Measurements from ENCODE around the gene DPYSL5.

DNA sequence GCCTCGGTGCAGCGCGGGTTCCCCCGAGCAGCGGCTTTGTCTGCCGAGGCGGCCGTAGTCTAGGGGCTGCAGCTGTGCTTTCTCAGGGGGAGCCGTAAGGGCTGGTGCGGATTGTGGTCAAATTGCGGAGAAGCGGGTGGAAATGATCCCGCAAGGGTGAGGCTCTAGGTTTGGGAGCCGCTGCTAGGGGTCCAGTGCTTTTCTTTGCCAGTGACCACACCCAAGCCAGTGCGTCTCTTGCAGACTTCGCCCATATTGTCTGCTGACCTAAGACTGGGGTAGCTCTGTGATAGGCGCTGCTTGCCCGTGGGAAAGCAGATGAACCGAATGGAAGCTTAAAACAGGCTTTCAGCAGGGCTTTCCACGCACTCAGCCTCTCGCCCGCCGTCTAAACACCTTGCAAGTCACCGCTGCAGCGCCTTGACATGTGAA lies 2.1 kb downstream of the DPYSL5 start:
- TF ChIP-seq CBX1 (IDR thresholded peaks at IDR 0.05; ENCODE audit: low read depth) (no peak), HIVEP1 (CRISPR knock-in tag; IDR thresholded peaks at IDR 0.05) (no peak), U2AF1 (optimal IDR thresholded peaks at IDR 0.05; ENCODE audit: low read depth, low read length) (no peak), ZNF580 (CRISPR knock-in tag; IDR thresholded peaks at IDR 0.05; ENCODE audit: borderline replicate concordance, low read depth) (no peak), ELF3 (CRISPR knock-in tag; IDR thresholded peaks at IDR 0.05) (no peak), POLR2A (IDR thresholded peaks at IDR 0.05; ENCODE audit: insufficient read depth in 1 of 2, low read depth in 2 of 2, low read length in 2 of 2) (no peak), SNRNP70 (IDR thresholded peaks at IDR 0.05; ENCODE audit: low read depth, low read length) (no peak), FOXA1 (IDR thresholded peaks at IDR 0.05) (no peak), FOXA1 (CRISPR knock-in tag; IDR thresholded peaks at IDR 0.05) (no peak), ISX (CRISPR knock-in tag; conservative IDR thresholded peaks at IDR 0.05) (no peak)
- TF ChIP-seq, protein P1, sequence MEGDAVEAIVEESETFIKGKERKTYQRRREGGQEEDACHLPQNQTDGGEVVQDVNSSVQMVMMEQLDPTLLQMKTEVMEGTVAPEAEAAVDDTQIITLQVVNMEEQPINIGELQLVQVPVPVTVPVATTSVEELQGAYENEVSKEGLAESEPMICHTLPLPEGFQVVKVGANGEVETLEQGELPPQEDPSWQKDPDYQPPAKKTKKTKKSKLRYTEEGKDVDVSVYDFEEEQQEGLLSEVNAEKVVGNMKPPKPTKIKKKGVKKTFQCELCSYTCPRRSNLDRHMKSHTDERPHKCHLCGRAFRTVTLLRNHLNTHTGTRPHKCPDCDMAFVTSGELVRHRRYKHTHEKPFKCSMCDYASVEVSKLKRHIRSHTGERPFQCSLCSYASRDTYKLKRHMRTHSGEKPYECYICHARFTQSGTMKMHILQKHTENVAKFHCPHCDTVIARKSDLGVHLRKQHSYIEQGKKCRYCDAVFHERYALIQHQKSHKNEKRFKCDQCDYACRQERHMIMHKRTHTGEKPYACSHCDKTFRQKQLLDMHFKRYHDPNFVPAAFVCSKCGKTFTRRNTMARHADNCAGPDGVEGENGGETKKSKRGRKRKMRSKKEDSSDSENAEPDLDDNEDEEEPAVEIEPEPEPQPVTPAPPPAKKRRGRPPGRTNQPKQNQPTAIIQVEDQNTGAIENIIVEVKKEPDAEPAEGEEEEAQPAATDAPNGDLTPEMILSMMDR (CRISPR knock-in tag; IDR thresholded peaks at IDR 0.05), result no peak
- TF ChIP-seq, protein P2, sequence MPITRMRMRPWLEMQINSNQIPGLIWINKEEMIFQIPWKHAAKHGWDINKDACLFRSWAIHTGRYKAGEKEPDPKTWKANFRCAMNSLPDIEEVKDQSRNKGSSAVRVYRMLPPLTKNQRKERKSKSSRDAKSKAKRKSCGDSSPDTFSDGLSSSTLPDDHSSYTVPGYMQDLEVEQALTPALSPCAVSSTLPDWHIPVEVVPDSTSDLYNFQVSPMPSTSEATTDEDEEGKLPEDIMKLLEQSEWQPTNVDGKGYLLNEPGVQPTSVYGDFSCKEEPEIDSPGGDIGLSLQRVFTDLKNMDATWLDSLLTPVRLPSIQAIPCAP (CRISPR knock-in tag; IDR thresholded peaks at IDR 0.05; ENCODE audit: low read depth), result no peak
- TF ChIP-seq, protein P3, sequence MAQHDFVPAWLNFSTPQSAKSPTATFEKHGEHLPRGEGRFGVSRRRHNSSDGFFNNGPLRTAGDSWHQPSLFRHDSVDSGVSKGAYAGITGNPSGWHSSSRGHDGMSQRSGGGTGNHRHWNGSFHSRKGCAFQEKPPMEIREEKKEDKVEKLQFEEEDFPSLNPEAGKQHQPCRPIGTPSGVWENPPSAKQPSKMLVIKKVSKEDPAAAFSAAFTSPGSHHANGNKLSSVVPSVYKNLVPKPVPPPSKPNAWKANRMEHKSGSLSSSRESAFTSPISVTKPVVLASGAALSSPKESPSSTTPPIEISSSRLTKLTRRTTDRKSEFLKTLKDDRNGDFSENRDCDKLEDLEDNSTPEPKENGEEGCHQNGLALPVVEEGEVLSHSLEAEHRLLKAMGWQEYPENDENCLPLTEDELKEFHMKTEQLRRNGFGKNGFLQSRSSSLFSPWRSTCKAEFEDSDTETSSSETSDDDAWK (CRISPR knock-in tag; IDR thresholded peaks at IDR 0.05), result no peak

Data from HepG2 (cell line).